Activated T-cell treated with anti-CD3 and anti-CD28 coated beads, Interleukin-2, amount 50 U/mL, for 4 hours (primary cell): ENCODE data around the gene HSD3B2. TPM values are rescaled to one million over a fixed set of nuclear protein-coding genes. Genes with fewer than 3 reads are reported as not detected.

Experiments used
- ATAC-seq, 2 donors: fragments of 200-7000 bp; cut with Tn5 transposase; one replicate each; pipeline ENCODE4 v1.10.0; 2021
- DNase-seq: peaks from one replicate; pipeline ENCODE4 v3.0.0-alpha.2; 2020
- H3K27me3 Mint-ChIP-seq: one replicate; pipeline ENCODE4 v1.8.0; 2021; ENCODE audit warnings: low read depth, mixed read lengths
- H3K36me3 Mint-ChIP-seq: one replicate; pipeline ENCODE4 v1.8.0; 2022; ENCODE audit warnings: mixed read lengths; ENCODE audit not compliant: insufficient read depth
- H3K4me1 Mint-ChIP-seq: one replicate; pipeline ENCODE4 v1.8.0; 2021; ENCODE audit warnings: low read depth, mixed read lengths
- H3K4me3 Mint-ChIP-seq: one replicate; pipeline ENCODE4 v1.8.0; 2021; ENCODE audit warnings: mild to moderate bottlenecking, moderate library complexity, mixed read lengths
- H3K9me3 Mint-ChIP-seq: one replicate; pipeline ENCODE4 v1.8.0; 2021; ENCODE audit warnings: mixed read lengths
- total RNA-seq, 3 donors: library from RNA; stranded (reverse); gene quantifications; one replicate each; pipeline ENCODE4 v1.2.1, GENCODE V29; 2021

Gene HSD3B2
- total RNA-seq, 3 donors from 2014 or later = 0.41 to 0.98 (median 0.48) TPM

- no peaks in the 10 kb centered on the region for H3K9me3 Mint-ChIP-seq
- H3K4me1 Mint-ChIP-seq = no peaks in the 10 kb centered on the region
- no peak overlapping the region for H3K4me3 Mint-ChIP-seq
- ATAC-seq (no peak), DNase-seq (no peak)
- H3K36me3 Mint-ChIP-seq = no peaks in the 10 kb centered on the region
- no peaks in the 10 kb centered on the region for H3K27me3 Mint-ChIP-seq
These were observed 5.7 kb downstream of the HSD3B2 start for GRCh38 chr1:119420638-119421037.

GRCh38 chr1:119422631-119423030 is 7.7 kb downstream of the HSD3B2 start:
- no peak for ATAC-seq
- no peaks in the 10 kb centered on the region for H3K4me1 Mint-ChIP-seq
- no peaks in the 10 kb centered on the region for H3K9me3 Mint-ChIP-seq
- H3K36me3 Mint-ChIP-seq = no peaks in the 10 kb centered on the region
- H3K27me3 Mint-ChIP-seq = no peaks in the 10 kb centered on the region
- no peak for DNase-seq
- H3K4me3 Mint-ChIP-seq = no peak overlapping the region

- Mint-ChIP-seq H3K4me3 (no peak overlapping the region), H3K36me3 (no peaks in the 10 kb centered on the region), H3K27me3 (peaks cover 7% of the 10 kb centered on the region), H3K9me3 (no peaks in the 10 kb centered on the region), H3K4me1 (no peaks in the 10 kb centered on the region)
- no peak for DNase-seq
- no peak for ATAC-seq
These were observed 14.0 kb downstream of the HSD3B2 start for GRCh38 chr1:119428991-119429390.

- no peaks in the 10 kb centered on the region for H3K4me1 Mint-ChIP-seq
- DNase-seq = no peak
- no peaks in the 10 kb centered on the region for H3K36me3 Mint-ChIP-seq
- H3K27me3 Mint-ChIP-seq = peaks cover 7% of the 10 kb centered on the region
- ATAC-seq = no peak
- no peak overlapping the region for H3K4me3 Mint-ChIP-seq
- H3K9me3 Mint-ChIP-seq = no peaks in the 10 kb centered on the region
These were observed 14.7 kb downstream of the HSD3B2 start for GRCh38 chr1:119429687-119430086.

GRCh38 chr1:119430486-119430885 is 15.5 kb downstream of the HSD3B2 start:
- no peak overlapping the region for H3K4me3 Mint-ChIP-seq
- DNase-seq = no peak
- no peaks in the 10 kb centered on the region for H3K36me3 Mint-ChIP-seq
- peaks cover 7% of the 10 kb centered on the region for H3K27me3 Mint-ChIP-seq
- no peaks in the 10 kb centered on the region for H3K9me3 Mint-ChIP-seq
- no peaks in the 10 kb centered on the region for H3K4me1 Mint-ChIP-seq
- ATAC-seq = no peak

- Mint-ChIP-seq H3K27me3 (peaks cover 7% of the 10 kb centered on the region), H3K4me1 (no peaks in the 10 kb centered on the region), H3K4me3 (no peak overlapping the region), H3K9me3 (no peaks in the 10 kb centered on the region), H3K36me3 (no peaks in the 10 kb centered on the region)
- ATAC-seq (no peak), DNase-seq (no peak)
These were observed 16.9 kb downstream of the HSD3B2 start for GRCh38 chr1:119431836-119432235.

- Mint-ChIP-seq H3K36me3 (no peaks in the 10 kb centered on the region), H3K9me3 (no peaks in the 10 kb centered on the region), H3K4me1 (no peaks in the 10 kb centered on the region), H3K27me3 (peaks cover 7% of the 10 kb centered on the region), H3K4me3 (no peak overlapping the region)
- ATAC-seq (no peak), DNase-seq (no peak)
These were observed 20.1 kb downstream of the HSD3B2 start for GRCh38 chr1:119435052-119435451.

GRCh38 chr1:119438761-119439160 is 23.8 kb downstream of the HSD3B2 start:
- no peak for ATAC-seq
- H3K9me3 Mint-ChIP-seq = no peaks in the 10 kb centered on the region
- H3K27me3 Mint-ChIP-seq = no peaks in the 10 kb centered on the region
- no peak overlapping the region for H3K4me3 Mint-ChIP-seq
- H3K36me3 Mint-ChIP-seq = no peaks in the 10 kb centered on the region
- no peaks in the 10 kb centered on the region for H3K4me1 Mint-ChIP-seq
- no peak for DNase-seq

GRCh38 chr1:119440721-119441307 is 25.9 kb downstream of the HSD3B2 start:
- no peak for DNase-seq

GRCh38 chr1:119442756-119443155 is 27.8 kb downstream of the HSD3B2 start:
- no peaks in the 10 kb centered on the region for H3K27me3 Mint-ChIP-seq
- H3K9me3 Mint-ChIP-seq = no peaks in the 10 kb centered on the region
- H3K4me1 Mint-ChIP-seq = no peaks in the 10 kb centered on the region
- ATAC-seq = no peak
- no peak overlapping the region for H3K4me3 Mint-ChIP-seq
- no peaks in the 10 kb centered on the region for H3K36me3 Mint-ChIP-seq
- DNase-seq = no peak

More at GRCh38 chr1:119440721-119441307, 25.9 kb downstream of the HSD3B2 start:
- no peaks in the 10 kb centered on the region for H3K36me3 Mint-ChIP-seq
- H3K4me1 Mint-ChIP-seq = no peaks in the 10 kb centered on the region
- no peaks in the 10 kb centered on the region for H3K27me3 Mint-ChIP-seq
- ATAC-seq = no peak
- no peak overlapping the region for H3K4me3 Mint-ChIP-seq
- no peaks in the 10 kb centered on the region for H3K9me3 Mint-ChIP-seq

GRCh38 chr1:119446321-119446720 is 31.4 kb downstream of the HSD3B2 start:
- ATAC-seq (no peak), DNase-seq (no peak)
- no peaks in the 10 kb centered on the region for H3K9me3 Mint-ChIP-seq
- H3K27me3 Mint-ChIP-seq = no peaks in the 10 kb centered on the region
- H3K36me3 Mint-ChIP-seq = no peaks in the 10 kb centered on the region
- no peak overlapping the region for H3K4me3 Mint-ChIP-seq
- H3K4me1 Mint-ChIP-seq = no peaks in the 10 kb centered on the region

- Mint-ChIP-seq H3K27me3 (no peaks in the 10 kb centered on the region), H3K9me3 (no peaks in the 10 kb centered on the region), H3K36me3 (no peaks in the 10 kb centered on the region), H3K4me1 (no peaks in the 10 kb centered on the region), H3K4me3 (no peak overlapping the region)
- ATAC-seq (no peak), DNase-seq (no peak)
These were observed 32.6 kb downstream of the HSD3B2 start for GRCh38 chr1:119447344-119448126.

GRCh38 chr1:119448127-119448511 is 33.2 kb downstream of the HSD3B2 start:
- Mint-ChIP-seq H3K27me3 (no peaks in the 10 kb centered on the region), H3K4me3 (no peak overlapping the region), H3K9me3 (no peaks in the 10 kb centered on the region), H3K36me3 (no peaks in the 10 kb centered on the region), H3K4me1 (no peaks in the 10 kb centered on the region)
- no peak for ATAC-seq
- DNase-seq = no peak

GRCh38 chr1:119449971-119450370 is 35.0 kb downstream of the HSD3B2 start:
- Mint-ChIP-seq H3K4me1 (no peaks in the 10 kb centered on the region), H3K4me3 (no peak overlapping the region), H3K9me3 (no peaks in the 10 kb centered on the region), H3K27me3 (no peaks in the 10 kb centered on the region), H3K36me3 (no peaks in the 10 kb centered on the region)
- ATAC-seq = no peak
- DNase-seq = no peak

- ATAC-seq (no peak), DNase-seq (no peak)
- no peaks in the 10 kb centered on the region for H3K27me3 Mint-ChIP-seq
- H3K4me1 Mint-ChIP-seq = no peaks in the 10 kb centered on the region
- no peaks in the 10 kb centered on the region for H3K9me3 Mint-ChIP-seq
- no peaks in the 10 kb centered on the region for H3K36me3 Mint-ChIP-seq
- H3K4me3 Mint-ChIP-seq = no peak overlapping the region
These were observed 36.2 kb downstream of the HSD3B2 start for GRCh38 chr1:119451158-119451557.
